Mesothelial cell of epicardium (in vitro differentiated cells): ENCODE results near the gene DCXR. TPM values are rescaled to one million over a fixed set of nuclear protein-coding genes. Genes with fewer than 3 reads are reported as not detected.

ENCODE experiments used
- DNase-seq, 2 experiments: peaks; one replicate each; pipeline ENCODE4 v3.0.0; 2021; ENCODE audit warnings: low spot score in 2 of 2; ENCODE audit not compliant: unreplicated experiment in 2 of 2
- H3K27ac Mint-ChIP-seq: 2 replicates; pipeline ENCODE4 v1.8.0; 2021; ENCODE audit warnings: mixed read lengths
- H3K27me3 Mint-ChIP-seq: 2 replicates; pipeline ENCODE4 v1.8.0; 2021; ENCODE audit warnings: low read depth, mixed read lengths
- H3K36me3 Mint-ChIP-seq: 2 replicates; pipeline ENCODE4 v1.8.0; 2021; ENCODE audit warnings: mixed read lengths
- H3K4me1 Mint-ChIP-seq: 2 replicates; pipeline ENCODE4 v1.8.0; 2021; ENCODE audit warnings: mixed read lengths
- H3K4me3 Mint-ChIP-seq: 2 replicates; pipeline ENCODE4 v1.8.0; 2021; ENCODE audit warnings: mild to moderate bottlenecking, moderate library complexity, mixed read lengths
- H3K9me3 Mint-ChIP-seq: 2 replicates; pipeline ENCODE4 v1.8.0; 2021; ENCODE audit warnings: mixed read lengths
- CTCF ChIP-seq: fragments of 200-600 bp; sonication (generic); IDR thresholded peaks from one replicate; pipeline ENCODE4 v1.5.0; 2021; ENCODE audit warnings: antibody characterized with exemption; ENCODE audit not compliant: unreplicated experiment
- total RNA-seq: library from RNA; stranded (reverse); gene quantifications from 3 replicates; pipeline ENCODE4 v1.2.1, GENCODE V29; 2021

Gene DCXR
- total RNA-seq, 1 donor from 2014 or later = 77.6 TPM

GRCh38 chr17:82065638-82066303 is 28.3 kb upstream of the DCXR start, which contains the start of gene DUS1L:
Gene DUS1L (minus strand): TSS chr17:82065804. CDS start chr17:82065059, 745 bp downstream.
- H3K9me3 Mint-ChIP-seq = no peaks in the 10 kb centered on the region
- H3K4me1 Mint-ChIP-seq = no peaks in the 10 kb centered on the region
- TF ChIP-seq CTCF = no peak
- no peaks in the 10 kb centered on the region for H3K36me3 Mint-ChIP-seq
- peak within 1 kb of the TSS; percentile 81 for H3K27ac Mint-ChIP-seq
- peak within 1 kb of the TSS; percentile 71 for H3K4me3 Mint-ChIP-seq
- no peak for DNase-seq
- peaks cover 3% of the 10 kb centered on the region for H3K27me3 Mint-ChIP-seq

- no peak for DNase-seq
- Mint-ChIP-seq H3K4me1 (no peaks in the 10 kb centered on the region), H3K4me3 (peak overlapping the region; percentile 64), H3K36me3 (peaks cover 1% of the 10 kb centered on the region), H3K27me3 (no peaks in the 10 kb centered on the region), H3K27ac (no peak overlapping the region), H3K9me3 (no peaks in the 10 kb centered on the region)
- no peak for TF ChIP-seq CTCF
Observed at GRCh38 chr17:82065193-82065637, 27.7 kb upstream of the DCXR start.

- peak overlapping the region; percentile 64 for H3K4me3 Mint-ChIP-seq
- TF ChIP-seq CTCF = no peak
- H3K27ac Mint-ChIP-seq = no peak overlapping the region
- no peaks in the 10 kb centered on the region for H3K27me3 Mint-ChIP-seq
- no peak for DNase-seq
- no peaks in the 10 kb centered on the region for H3K4me1 Mint-ChIP-seq
- H3K36me3 Mint-ChIP-seq = peaks cover 4% of the 10 kb centered on the region
- no peaks in the 10 kb centered on the region for H3K9me3 Mint-ChIP-seq
Observed at GRCh38 chr17:82064433-82065192, 27.1 kb upstream of the DCXR start.

GRCh38 chr17:82063424-82064415 is 26.2 kb upstream of the DCXR start:
- peaks cover 4% of the 10 kb centered on the region for H3K36me3 Mint-ChIP-seq
- H3K4me3 Mint-ChIP-seq = peak overlapping the region; percentile 64
- DNase-seq = no peak
- no peaks in the 10 kb centered on the region for H3K9me3 Mint-ChIP-seq
- no peaks in the 10 kb centered on the region for H3K27me3 Mint-ChIP-seq
- H3K4me1 Mint-ChIP-seq = no peaks in the 10 kb centered on the region
- no peak for TF ChIP-seq CTCF
- H3K27ac Mint-ChIP-seq = no peak overlapping the region

GRCh38 chr17:82062984-82063368 is 25.5 kb upstream of the DCXR start:
- no peaks in the 10 kb centered on the region for H3K27me3 Mint-ChIP-seq
- H3K27ac Mint-ChIP-seq = no peak overlapping the region
- no peak overlapping the region for H3K4me3 Mint-ChIP-seq
- no peaks in the 10 kb centered on the region for H3K4me1 Mint-ChIP-seq
- no peak for DNase-seq
- peaks cover 4% of the 10 kb centered on the region for H3K36me3 Mint-ChIP-seq
- no peak for TF ChIP-seq CTCF
- H3K9me3 Mint-ChIP-seq = no peaks in the 10 kb centered on the region
